Measurements from ENCODE around the gene NOTCH3. TPM values are rescaled to one million over a fixed set of nuclear protein-coding genes. Genes with fewer than 3 reads are reported as not detected.

NOTCH3 gene
- total RNA-seq, 2 donors from 2014 or later = 289 to 448 TPM

GRCh38 chr19:15138427-15138826 is 62.4 kb downstream of the NOTCH3 start:
- Histone ChIP-seq H3K4me1 (ENCODE audit: control insufficient read depth in 1 of 2, low read depth in 2 of 2) (no peaks in the 10 kb centered on the region), H3K36me3 (no peaks in the 10 kb centered on the region), H3K9me3 (no peaks in the 10 kb centered on the region), H3K27me3 (replicated peaks; ENCODE audit: insufficient read depth) (no peaks in the 10 kb centered on the region), H3K4me3 (no peak overlapping the region), H3K27ac (no peak overlapping the region)
- ATAC-seq (ENCODE audit: insufficient number of reproducible peaks, low FRiP score, low read depth) (no peak), DNase-seq (ENCODE audit: low spot score) (no peak)
- TF ChIP-seq, protein P1, sequence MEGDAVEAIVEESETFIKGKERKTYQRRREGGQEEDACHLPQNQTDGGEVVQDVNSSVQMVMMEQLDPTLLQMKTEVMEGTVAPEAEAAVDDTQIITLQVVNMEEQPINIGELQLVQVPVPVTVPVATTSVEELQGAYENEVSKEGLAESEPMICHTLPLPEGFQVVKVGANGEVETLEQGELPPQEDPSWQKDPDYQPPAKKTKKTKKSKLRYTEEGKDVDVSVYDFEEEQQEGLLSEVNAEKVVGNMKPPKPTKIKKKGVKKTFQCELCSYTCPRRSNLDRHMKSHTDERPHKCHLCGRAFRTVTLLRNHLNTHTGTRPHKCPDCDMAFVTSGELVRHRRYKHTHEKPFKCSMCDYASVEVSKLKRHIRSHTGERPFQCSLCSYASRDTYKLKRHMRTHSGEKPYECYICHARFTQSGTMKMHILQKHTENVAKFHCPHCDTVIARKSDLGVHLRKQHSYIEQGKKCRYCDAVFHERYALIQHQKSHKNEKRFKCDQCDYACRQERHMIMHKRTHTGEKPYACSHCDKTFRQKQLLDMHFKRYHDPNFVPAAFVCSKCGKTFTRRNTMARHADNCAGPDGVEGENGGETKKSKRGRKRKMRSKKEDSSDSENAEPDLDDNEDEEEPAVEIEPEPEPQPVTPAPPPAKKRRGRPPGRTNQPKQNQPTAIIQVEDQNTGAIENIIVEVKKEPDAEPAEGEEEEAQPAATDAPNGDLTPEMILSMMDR (IDR thresholded peaks at IDR 0.05) = no peak

GRCh38 chr19:15137777-15138176 is 63.0 kb downstream of the NOTCH3 start:
- no peak for ATAC-seq (ENCODE audit: insufficient number of reproducible peaks, low FRiP score, low read depth)
- H3K4me1 ChIP-seq (ENCODE audit: control insufficient read depth in 1 of 2, low read depth in 2 of 2) = no peaks in the 10 kb centered on the region
- H3K9me3 ChIP-seq = no peaks in the 10 kb centered on the region
- no peak for DNase-seq (ENCODE audit: low spot score)
- no peaks in the 10 kb centered on the region for H3K27me3 ChIP-seq (replicated peaks; ENCODE audit: insufficient read depth)
- H3K36me3 ChIP-seq = no peaks in the 10 kb centered on the region
- TF ChIP-seq, protein P1 (IDR thresholded peaks at IDR 0.05) = no peak
- H3K4me3 ChIP-seq = no peak overlapping the region
- H3K27ac ChIP-seq = no peak overlapping the region

- TF ChIP-seq, protein P1 (IDR thresholded peaks at IDR 0.05) = no peak
- no peak for ATAC-seq (ENCODE audit: insufficient number of reproducible peaks, low FRiP score, low read depth)
- H3K4me3 ChIP-seq = no peak overlapping the region
These were observed 64.4 kb downstream of the NOTCH3 start for GRCh38 chr19:15136234-15136954.

DNA sequence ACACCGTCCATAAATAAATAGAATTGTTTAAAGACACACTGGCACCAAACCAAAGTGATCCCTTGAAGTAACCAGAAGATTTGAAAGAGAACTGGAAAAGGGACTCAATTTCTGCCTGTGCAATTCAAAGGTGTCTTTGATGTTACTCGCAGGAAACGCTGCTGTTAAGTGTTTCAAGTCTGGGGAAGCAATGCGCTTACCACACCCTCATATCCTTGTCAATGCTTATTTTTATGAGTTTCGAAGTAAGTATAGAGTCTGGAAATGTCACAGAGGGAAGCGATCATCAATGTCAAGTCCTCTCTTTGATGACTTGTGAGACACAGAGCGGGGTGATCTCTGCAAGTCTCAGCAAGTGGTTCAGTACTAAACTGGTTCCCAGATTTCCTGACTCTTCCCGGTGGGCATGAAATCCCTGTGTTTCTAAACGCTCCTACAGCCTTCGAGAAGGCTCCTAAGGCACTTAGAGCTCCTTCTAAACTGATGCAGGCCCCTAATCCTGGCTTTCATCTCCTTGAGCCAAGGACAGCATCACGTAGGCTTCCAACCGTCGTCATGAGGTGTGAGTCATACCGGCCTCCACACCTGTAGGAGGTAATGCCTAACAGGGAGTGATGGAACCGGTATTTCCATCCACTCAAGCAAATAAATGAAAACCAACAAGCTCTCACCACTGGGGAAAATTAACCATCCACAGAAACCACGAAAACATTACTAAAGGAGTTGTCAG is 70.8 kb downstream of the NOTCH3 start:
- H3K4me1 ChIP-seq (ENCODE audit: control insufficient read depth in 1 of 2, low read depth in 2 of 2) = no peaks in the 10 kb centered on the region
- H3K27me3 ChIP-seq (replicated peaks; ENCODE audit: insufficient read depth) = no peaks in the 10 kb centered on the region
- no peak overlapping the region for H3K27ac ChIP-seq
- no peak overlapping the region for H3K4me3 ChIP-seq
- ATAC-seq (ENCODE audit: insufficient number of reproducible peaks, low FRiP score, low read depth) (no peak), DNase-seq (ENCODE audit: low spot score) (no peak)
- no peaks in the 10 kb centered on the region for H3K36me3 ChIP-seq
- TF ChIP-seq, protein P1 (IDR thresholded peaks at IDR 0.05) = no peak
- no peaks in the 10 kb centered on the region for H3K9me3 ChIP-seq

More at GRCh38 chr19:15136234-15136954, 64.4 kb downstream of the NOTCH3 start:
- Histone ChIP-seq H3K27me3 (replicated peaks; ENCODE audit: insufficient read depth) (no peaks in the 10 kb centered on the region), H3K4me1 (ENCODE audit: control insufficient read depth in 1 of 2, low read depth in 2 of 2) (no peaks in the 10 kb centered on the region), H3K36me3 (no peaks in the 10 kb centered on the region), H3K27ac (no peak overlapping the region), H3K9me3 (no peaks in the 10 kb centered on the region)
- no peak for DNase-seq (ENCODE audit: low spot score)

DNA sequence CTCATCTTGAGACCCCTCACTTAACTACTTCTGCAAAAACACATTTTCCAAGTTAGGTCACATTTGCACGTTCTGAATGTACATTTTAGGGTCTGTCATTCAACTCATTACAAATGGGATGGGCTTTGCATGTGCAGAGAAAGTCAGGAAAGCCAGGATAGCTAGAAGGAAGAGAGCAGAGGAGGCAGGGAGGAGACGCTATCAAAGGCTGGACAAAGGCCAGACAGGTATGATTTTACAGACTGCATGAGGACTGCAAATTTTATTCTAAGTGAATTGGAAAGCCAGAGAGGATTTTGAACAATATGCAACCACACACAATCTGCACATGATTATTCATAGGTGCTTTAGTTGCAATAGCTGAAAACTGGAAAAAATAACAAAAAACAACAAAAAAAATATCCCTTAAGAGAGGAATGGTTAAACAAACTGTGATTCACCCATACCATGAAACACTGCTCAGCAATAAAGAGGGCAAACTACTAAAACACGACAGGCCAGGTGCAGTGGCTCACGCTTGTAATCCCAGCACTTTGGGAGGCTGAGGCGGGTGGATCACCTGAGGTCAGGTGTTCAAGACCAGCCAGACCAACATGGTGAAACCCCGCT is 72.5 kb downstream of the NOTCH3 start:
- H3K9me3 ChIP-seq = no peaks in the 10 kb centered on the region
- H3K27ac ChIP-seq = no peak overlapping the region
- H3K27me3 ChIP-seq (replicated peaks; ENCODE audit: insufficient read depth) = no peaks in the 10 kb centered on the region
- DNase-seq (ENCODE audit: low spot score) (no peak), ATAC-seq (ENCODE audit: insufficient number of reproducible peaks, low FRiP score, low read depth) (no peak)
- H3K36me3 ChIP-seq = no peaks in the 10 kb centered on the region
- H3K4me1 ChIP-seq (ENCODE audit: control insufficient read depth in 1 of 2, low read depth in 2 of 2) = peaks cover 5 to 17% of the 10 kb centered on the region in 2 donors
- TF ChIP-seq, protein P1 (IDR thresholded peaks at IDR 0.05) = no peak
- H3K4me3 ChIP-seq = no peak overlapping the region
